A549 (cell line): ENCODE data around the gene NKIRAS1. TPM values are rescaled to one million over a fixed set of nuclear protein-coding genes. Genes with fewer than 3 reads are reported as not detected.

Experiments used
- ATAC-seq, 2 experiments: fragments of 200-7000 bp in 1 of 2; fragments of >200 bp in 1 of 2; cut with Nextera tagmentation in 1 of 2; cut with Tn5 transposase in 1 of 2; 3 replicates each; pipeline versions ENCODE4 v1.8.0 to v1.9.1; 2018 to 2020; ENCODE audit warnings: mild to moderate bottlenecking in 1 of 2, moderate library complexity in 1 of 2
- CTCF ChIA-PET: fragments of 300-600 bp; sonication (Branson Sonifier 250); formaldehyde crosslinking; extraction: SDS; loops from one replicate; lab custom pipeline; 2021; ENCODE audit warnings: antibody characterized with exemption, inconsistent platforms; lab: Yijun Ruan, JAX
- POLR2A ChIA-PET: fragments of 350-600 bp; formaldehyde crosslinking; extraction: SDS; loops from one replicate; lab custom pipeline; 2021; ENCODE audit warnings: antibody characterized with exemption, inconsistent platforms; lab: Yijun Ruan, JAX
- DNase-seq, 2 experiments: peaks; one replicate each; pipeline versions ENCODE4 v3.0.0 to v3.0.0-alpha.2; 2011 to 2016; ENCODE audit warnings: low read depth in 1 of 2, low spot score in 1 of 2
- FAIRE-seq: peaks from 2 replicates; lab custom pipeline; 2011; peaks lifted over from hg19 to GRCh38; lab: Jason Lieb, UNC
- H3K27ac ChIP-seq, 2 experiments: fragments of >200 bp; sonication (Bioruptor Twin); formaldehyde crosslinking; 3 replicates each; pipeline ENCODE4 v1.5.1; 2016 to 2017
- H3K4me1 ChIP-seq: fragments of >200 bp; sonication (Bioruptor Twin); formaldehyde crosslinking; 3 replicates; pipeline ENCODE4 v1.6.1; 2016
- H3K4me2 ChIP-seq: fragments of >200 bp; sonication (Bioruptor Twin); formaldehyde crosslinking; 3 replicates; pipeline ENCODE4 v1.6.1; 2016
- H3K4me3 ChIP-seq: fragments of >200 bp; sonication (Bioruptor Twin); formaldehyde crosslinking; 3 replicates; pipeline ENCODE4 v1.5.1; 2016
- H3K9me3 ChIP-seq: fragments of >200 bp; sonication (Bioruptor Twin); formaldehyde crosslinking; 3 replicates; pipeline ENCODE4 v1.6.1; 2016
- BHLHE40 ChIP-seq: IDR thresholded peaks from 2 replicates; pipeline ENCODE4 v1.6.1; 2012; ENCODE audit warnings: low read depth, low read length, inconsistent platforms
- CBX8 ChIP-seq: fragments of 200-600 bp; sonication (generic); IDR thresholded peaks from 2 replicates; pipeline ENCODE4 v1.6.1; 2016
- CEBPB ChIP-seq, 2 experiments: fragments of >200 bp in 1 of 2; sonication (Bioruptor Twin) in 1 of 2; formaldehyde crosslinking in 1 of 2; IDR thresholded peaks; 2 replicates each; pipeline ENCODE4 v1.6.1; 2012 to 2016
- CHD4 ChIP-seq: fragments of 200-600 bp; sonication (generic); IDR thresholded peaks from 2 replicates; pipeline ENCODE4 v1.6.1; 2016; ENCODE audit warnings: antibody characterized with exemption, mild to moderate bottlenecking, borderline replicate concordance
- CTCF ChIP-seq: fragments of >200 bp; sonication (Bioruptor Twin); formaldehyde crosslinking; IDR thresholded peaks from 3 replicates; pipeline ENCODE4 v1.5.1; 2016
- ESRRA ChIP-seq: fragments of 150-350 bp; IDR thresholded peaks from 2 replicates; pipeline ENCODE4 v1.6.1; 2014; ENCODE audit warnings: mild to moderate bottlenecking, low read length, borderline replicate concordance
- FOSB ChIP-seq: fragments of 250-450 bp; sonication (Bioruptor Pico); IDR thresholded peaks from 2 replicates; pipeline ENCODE4 v1.5.0; 2020; ENCODE audit warnings: mild to moderate bottlenecking, moderate library complexity
- FOSL2 ChIP-seq, 2 experiments: fragments of 450-650 bp in 1 of 2; fragments of >200 bp in 1 of 2; sonication (Bioruptor Twin) in 1 of 2; formaldehyde crosslinking; IDR thresholded peaks; 2 replicates each; pipeline versions ENCODE4 v1.5.0 to v1.6.1; 2016 to 2020; ENCODE audit warnings: mild to moderate bottlenecking in 1 of 2, moderate library complexity in 1 of 2
- GATA3 ChIP-seq: IDR thresholded peaks from 2 replicates; pipeline ENCODE4 v1.6.1; 2012; ENCODE audit warnings: borderline replicate concordance
- HEYL ChIP-seq: fragments of 250-450 bp; sonication (Bioruptor Pico); IDR thresholded peaks from 2 replicates; pipeline ENCODE4 v1.8.0; 2021; ENCODE audit warnings: mild to moderate bottlenecking, moderate library complexity
- HMGXB4 ChIP-seq: fragments of 250-450 bp; sonication (Bioruptor Pico); IDR thresholded peaks from 2 replicates; pipeline ENCODE4 v1.5.0; 2021; ENCODE audit warnings: mild to moderate bottlenecking, moderate library complexity, borderline replicate concordance
- HOXA7 ChIP-seq: fragments of 250-450 bp; sonication (Bioruptor Pico); IDR thresholded peaks from 2 replicates; pipeline ENCODE4 v1.5.0; 2020; ENCODE audit warnings: mild to moderate bottlenecking, moderate library complexity
- JUN ChIP-seq, 2 experiments: fragments of >200 bp; sonication (Bioruptor Twin); formaldehyde crosslinking; IDR thresholded peaks; 2 replicates in 1 of 2; 3 replicates in 1 of 2; pipeline ENCODE4 v1.6.1; 2016 to 2017
- JUNB ChIP-seq: fragments of >200 bp; sonication (Bioruptor Twin); formaldehyde crosslinking; IDR thresholded peaks from 2 replicates; pipeline ENCODE4 v1.6.1; 2016
- KDM5A ChIP-seq: fragments of 200-600 bp; sonication (generic); IDR thresholded peaks from 2 replicates; pipeline ENCODE4 v1.6.1; 2016; ENCODE audit warnings: antibody characterized with exemption, mild to moderate bottlenecking
- MAX ChIP-seq: IDR thresholded peaks from 2 replicates; pipeline ENCODE4 v1.6.1; 2012
- NFE2L2 ChIP-seq: fragments of 150-350 bp; conservative IDR thresholded peaks from 2 replicates; pipeline ENCODE4 v1.6.1; 2014; ENCODE audit warnings: low read length
- RAD21 ChIP-seq, 2 experiments: fragments of >200 bp in 1 of 2; sonication (Bioruptor Twin) in 1 of 2; formaldehyde crosslinking in 1 of 2; IDR thresholded peaks in 1 of 2; conservative IDR thresholded peaks in 1 of 2; 2 replicates in 1 of 2; 3 replicates in 1 of 2; pipeline ENCODE4 v1.6.1; 2012 to 2018; ENCODE audit warnings: inconsistent platforms in 1 of 2
- USF2 ChIP-seq: fragments of 450-650 bp; IDR thresholded peaks from 2 replicates; pipeline ENCODE4 v1.6.1; 2014; ENCODE audit warnings: antibody characterized with exemption
- ZC3H11A ChIP-seq: fragments of 450-650 bp; IDR thresholded peaks from 2 replicates; pipeline ENCODE4 v1.6.1; 2014; ENCODE audit warnings: antibody characterized with exemption, mild to moderate bottlenecking
- ZNF302 ChIP-seq: fragments of 250-450 bp; sonication (Bioruptor Pico); IDR thresholded peaks from 2 replicates; pipeline ENCODE4 v1.9.0; 2021; ENCODE audit warnings: inconsistent platforms, mild to moderate bottlenecking, moderate library complexity
- ZSCAN20 ChIP-seq: fragments of 250-450 bp; sonication (Bioruptor Pico); IDR thresholded peaks from 2 replicates; pipeline ENCODE4 v1.8.0; 2022; ENCODE audit warnings: mild to moderate bottlenecking, moderate library complexity
- WGBS: methylation state at CpG from one replicate; pipeline ENCODE4 v1.1.6; 2017; ENCODE audit errors: missing lambda C conversion rate; 5-methylcytosine and 5-hydroxymethylcytosine counted together
- polyA plus RNA-seq, 4 experiments: library from polyadenylated mRNA; depleted of rRNA in 3 of 4; stranded (reverse); fragments of >200 nt; fragmentation: RNase III in 1 of 4; extraction: RNeasy Plus Mini Kit Qiagen cat#74134 plus additional on column Dnase treatment in 1 of 4; gene quantifications; 2 replicates in 3 of 4; 3 replicates in 1 of 4; pipeline ENCODE4 v1.2.3, GENCODE V29; 2011 to 2017

Gene NKIRAS1
- polyA plus RNA-seq, 2 of the 4 experiments (the other 2 are of a cell fraction): 15.5 to 16.8 TPM

- no peaks in the 10 kb centered on the region for H3K9me3 ChIP-seq
- DNase-seq (no peak), FAIRE-seq (no peak), ATAC-seq (no peak)
- ChIA-PET POLR2A (interaction anchor here (0.6 to 2.7 kb wide), 4 partner anchors 12 to 282 kb away, joined by 3 to 8 read pairs (median 5); partner anchors contain the start of genes NKIRAS1 and RPL15), CTCF (no interaction called here)
- WGBS: 89% methylated on average over 1 of the region's 1 CpG
- no peak overlapping the region for H3K4me3 ChIP-seq
- H3K4me1 ChIP-seq: peaks cover 46% of the 10 kb centered on the region
- H3K4me2 ChIP-seq: no peak overlapping the region
- TF ChIP-seq USF2 (no peak), HMGXB4 (CRISPR knock-in tag) (no peak), HOXA7 (CRISPR knock-in tag) (no peak), CBX8 (no peak), FOSL2 (IDR thresholded peaks at IDR 0.05) (no peak), FOSL2 (CRISPR knock-in tag; IDR thresholded peaks at IDR 0.05) (no peak), ZNF302 (no peak), CTCF (no peak)
- H3K27ac ChIP-seq: peak overlapping the region in 1 of 2 experiments; percentile 51; a peak in 1 of 6 replicates
Measured at GRCh38 chr3:23960649-23961048, 43.9 kb upstream of the NKIRAS1 start.

- ATAC-seq (peak; percentile 93 to 94), FAIRE-seq (peak; percentile 54), DNase-seq (peak; percentile 82)
- TF ChIP-seq FOSL2 (IDR thresholded peaks at IDR 0.05) (peak; percentile 79), FOSL2 (CRISPR knock-in tag; IDR thresholded peaks at IDR 0.05) (peak; percentile 95), GATA3 (peak; percentile 72; the same call in 1 of the 2 replicates), HEYL (CRISPR knock-in tag) (no peak), CEBPB (IDR thresholded peaks at IDR 0.05) (peak in 1 of 2 experiments; percentile 63; a peak in 1 of 4 replicates), RAD21 (conservative IDR thresholded peaks at IDR 0.05 in 1 of 2, IDR thresholded peaks at IDR 0.05 in 1 of 2) (peak in 1 of 2 experiments; percentile 11; a peak in 1 of 5 replicates), JUNB (peak; percentile 85), ESRRA (no peak), JUN (IDR thresholded peaks at IDR 0.05) (0 out of 5 replicates have a peak, but pooled peaks of 1 of the 2 experiments have one; percentile 33), FOSB (CRISPR knock-in tag) (0 out of 2 replicates have a peak, but pooled peaks have one; percentile 23)
- Histone ChIP-seq H3K4me3 (peak overlapping the region; percentile 10; the same call in 1 of the 3 replicates), H3K4me2 (peak overlapping the region; percentile 79), H3K4me1 (peaks cover 41% of the 10 kb centered on the region), H3K9me3 (no peaks in the 10 kb centered on the region), H3K27ac (peak overlapping the region; percentile 78 to 82; a peak in 5 of 6 replicates)
- ChIA-PET POLR2A (interaction anchor here (1.9 kb wide), 2 partner anchors 13 to 42 kb away, joined by 9 read pairs; partner anchors contain the start of genes NKIRAS1 and RPL15), CTCF (no interaction called here)
- WGBS: 30% methylated on average over 7 of the region's 7 CpGs
Measured at GRCh38 chr3:23959135-23959900, 42.5 kb upstream of the NKIRAS1 start.

GRCh38 chr3:23956701-23957100 is 39.9 kb upstream of the NKIRAS1 start:
- CTCF ChIA-PET: no interaction called here
- no peak overlapping the region for H3K4me3 ChIP-seq
- DNase-seq (no peak), ATAC-seq (no peak), FAIRE-seq (no peak)
- 92% methylated on average over 3 of the region's 3 CpGs for WGBS
- H3K9me3 ChIP-seq: no peaks in the 10 kb centered on the region
- H3K4me2 ChIP-seq: no peak overlapping the region
- H3K4me1 ChIP-seq: peaks cover 23% of the 10 kb centered on the region
- H3K27ac ChIP-seq: no peak overlapping the region; a peak in 1 of 6 replicates
- POLR2A ChIA-PET: no interaction called here
- TF ChIP-seq KDM5A (no peak), ZNF302 (no peak), ZSCAN20 (CRISPR knock-in tag) (no peak), MAX (no peak), GATA3 (no peak), RAD21 (conservative IDR thresholded peaks at IDR 0.05 in 1 of 2, IDR thresholded peaks at IDR 0.05 in 1 of 2) (no peak), NFE2L2 (no peak), CHD4 (no peak), BHLHE40 (no peak), ESRRA (no peak), ZC3H11A (no peak)
